CD14-positive monocyte (primary cell): Measurements from ENCODE around the gene C3AR1. TPM values are rescaled to one million over a fixed set of nuclear protein-coding genes. Genes with fewer than 3 reads are reported as not detected.

Source experiments
- DNase-seq, 3 donors: peaks; one replicate each; pipeline ENCODE4 v3.0.0-alpha.2; 2011 to 2022
- H2AFZ ChIP-seq: 2 replicates; pipeline ENCODE4 v1.6.0; 2012; ENCODE audit warnings: mild to moderate bottlenecking, low read depth, low read length, inconsistent platforms; ENCODE audit not compliant: insufficient read depth, poor library complexity, severe bottlenecking
- H3K27ac ChIP-seq, 2 donors: 1 replicate in 1 of 2; 2 replicates in 1 of 2; pipeline ENCODE4 v1.5.1; 2012 to 2013; ENCODE audit warnings: low read length in 2 of 2, control low read depth in 1 of 2, inconsistent platforms in 1 of 2, low read depth in 1 of 2, mild to moderate bottlenecking in 1 of 2
- H3K27me3 ChIP-seq, 2 donors: one replicate each; pipeline versions ENCODE4 v1.6.0 to v1.6.1; 2011 to 2013; ENCODE audit warnings: low read length in 2 of 2; ENCODE audit not compliant: control insufficient read depth in 2 of 2, insufficient read depth in 2 of 2
- H3K36me3 ChIP-seq, 2 donors: replicated peaks in 1 of 2; 1 replicate in 1 of 2; 2 replicates in 1 of 2; pipeline versions ENCODE4 v1.5.1 to v1.6.1; 2012 to 2013; ENCODE audit warnings: low read length in 2 of 2, control low read depth in 1 of 2, inconsistent platforms in 1 of 2, mild to moderate bottlenecking in 1 of 2; ENCODE audit not compliant: insufficient read depth in 2 of 2, control insufficient read depth in 1 of 2
- H3K4me1 ChIP-seq, 2 donors: 1 replicate in 1 of 2; 2 replicates in 1 of 2; pipeline versions ENCODE4 v1.5.1 to v1.6.1; 2012 to 2013; ENCODE audit warnings: low read length in 2 of 2, control low read depth in 1 of 2, inconsistent platforms in 1 of 2, mild to moderate bottlenecking in 1 of 2, moderate library complexity in 1 of 2; ENCODE audit not compliant: insufficient read depth in 2 of 2, control insufficient read depth in 1 of 2
- H3K4me2 ChIP-seq: replicated peaks from 2 replicates; pipeline ENCODE3; 2012; ENCODE audit warnings: low read length, moderate library complexity, mild to moderate bottlenecking; ENCODE audit not compliant: poor library complexity, severe bottlenecking; ENCODE audit errors: extremely low read depth
- H3K4me3 ChIP-seq, 3 experiments: fragments of 200-600 bp in 1 of 3; sonication (generic) in 1 of 3; replicated peaks in 1 of 3; 1 replicate in 2 of 3; 2 replicates in 1 of 3; pipeline ENCODE4 v1.5.1; 2011 to 2013; ENCODE audit warnings: low read length in 3 of 3, mild to moderate bottlenecking in 3 of 3, control low read depth in 2 of 3, low read depth in 2 of 3, inconsistent platforms in 1 of 3, moderate library complexity in 1 of 3
- H3K79me2 ChIP-seq: 2 replicates; pipeline ENCODE4 v1.6.0; 2012; ENCODE audit warnings: mild to moderate bottlenecking, control low read depth, inconsistent platforms, low read length, moderate library complexity; ENCODE audit not compliant: insufficient read depth
- H3K9ac ChIP-seq: 2 replicates; pipeline ENCODE4 v1.6.0; 2017; ENCODE audit warnings: low read length, mild to moderate bottlenecking; ENCODE audit not compliant: insufficient read depth, poor library complexity, severe bottlenecking
- H3K9me3 ChIP-seq, 2 donors: replicated peaks in 1 of 2; 1 replicate in 1 of 2; 2 replicates in 1 of 2; pipeline versions ENCODE4 v1.5.1 to v1.6.1; 2012 to 2013; ENCODE audit warnings: low read length in 2 of 2, control low read depth in 1 of 2; ENCODE audit not compliant: control insufficient read depth in 1 of 2, insufficient read depth in 1 of 2
- H4K20me1 ChIP-seq: 2 replicates; pipeline ENCODE4 v1.6.0; 2012; ENCODE audit warnings: mild to moderate bottlenecking, low read length, control low read depth, moderate library complexity; ENCODE audit not compliant: insufficient read depth
- H3K27ac Mint-ChIP-seq, 7 donors: one replicate each; pipeline ENCODE4 v1.8.0; 2020; ENCODE audit warnings: mild to moderate bottlenecking in 7 of 7, mixed read lengths in 7 of 7, moderate library complexity in 6 of 7, inconsistent platforms in 2 of 7
- H3K27me3 Mint-ChIP-seq, 3 donors: one replicate each; pipeline ENCODE4 v1.8.0; 2021 to 2022; ENCODE audit warnings: low read depth in 3 of 3, mild to moderate bottlenecking in 3 of 3, mixed read lengths in 3 of 3, moderate library complexity in 3 of 3, inconsistent platforms in 1 of 3
- H3K36me3 Mint-ChIP-seq, 2 donors: one replicate each; pipeline ENCODE4 v1.8.0; 2020; ENCODE audit warnings: mixed read lengths in 2 of 2, inconsistent platforms in 1 of 2, mild to moderate bottlenecking in 1 of 2
- H3K4me1 Mint-ChIP-seq: one replicate; pipeline ENCODE4 v1.8.0; 2020; ENCODE audit warnings: mild to moderate bottlenecking, mixed read lengths
- H3K4me3 Mint-ChIP-seq, 2 donors: one replicate each; pipeline ENCODE4 v1.8.0; 2020; ENCODE audit warnings: mild to moderate bottlenecking in 2 of 2, mixed read lengths in 2 of 2, moderate library complexity in 1 of 2
- H3K9me3 Mint-ChIP-seq, 7 donors: one replicate each; pipeline ENCODE4 v1.8.0; 2020 to 2022; ENCODE audit warnings: mixed read lengths in 7 of 7, mild to moderate bottlenecking in 6 of 7, moderate library complexity in 6 of 7, inconsistent platforms in 2 of 7
- CTCF ChIP-seq: fragments of 200-600 bp; IDR thresholded peaks from one replicate; pipeline ENCODE4 v1.8.0; 2022; ENCODE audit warnings: antibody characterized with exemption, mild to moderate bottlenecking
- WGBS: methylation state at CpG from one replicate; pipeline ENCODE4 v1.1.5; 2013; ENCODE audit warnings: missing lambda C conversion rate; ENCODE audit not compliant: insufficient coverage; 5-methylcytosine and 5-hydroxymethylcytosine counted together
- intact Hi-C, 2 donors: fragments of 100-400 bp; cut with micrococcal nuclease; formaldehyde crosslinking; loops; one replicate each; pipeline versions ENCODE4 v1.15.0 to v1.15.1; 2023
- polyA plus RNA-seq, 3 donors: library from polyadenylated mRNA; depleted of rRNA in 1 of 3; unstranded in 2 of 3; stranded (reverse) in 1 of 3; fragments of 300-500 nt in 2 of 3; fragments of >200 nt in 1 of 3; fragmentation: Illumina TruSeq in 2 of 3; gene quantifications; 1 replicate in 2 of 3; 2 replicates in 1 of 3; pipeline ENCODE4 v1.2.3, GENCODE V29; 2012 to 2021

The C3AR1 gene
- polyA plus RNA-seq, 3 donors, result 60.7 to 222 (median 67.3) TPM

- TF ChIP-seq CTCF, result no peak
- WGBS, result no CpG with 5 or more reads among the region's 6 CpGs
- peak overlapping the region in 2 of 3 experiments; percentile 40 to 60 for H3K4me3 ChIP-seq
- Mint-ChIP-seq H3K9me3 (no peaks in the 10 kb centered on the region), H3K27me3 (no peaks in the 10 kb centered on the region), H3K27ac (peak overlapping the region; percentile 94 to 99 (median 95)), H3K4me1 (peaks cover 78% of the 10 kb centered on the region), H3K4me3 (peak overlapping the region; percentile 65 to 83), H3K36me3 (peaks cover 43 to 55% of the 10 kb centered on the region in 2 donors)
- H3K36me3 ChIP-seq, result peaks cover 2 to 21% of the 10 kb centered on the region in 2 donors
- no peak overlapping the region for H2AFZ ChIP-seq
- H4K20me1 ChIP-seq, result no peaks in the 10 kb centered on the region
- peak in 2 of 3 donors; percentile 46 to 59 for DNase-seq
- peaks cover 26% of the 10 kb centered on the region for H3K79me2 ChIP-seq
- H3K27me3 ChIP-seq, result no peaks in the 10 kb centered on the region
- peak overlapping the region; percentile 80 to 93 for H3K27ac ChIP-seq
- H3K4me1 ChIP-seq, result peaks cover 68 to 93% of the 10 kb centered on the region in 2 donors
- intact Hi-C loops, result loop anchor here in 1 of 2 donors (1.0 kb wide), 1 partner anchor 8 kb away; the partner anchor contains the start of gene C3AR1
- H3K9me3 ChIP-seq, result no peaks in the 10 kb centered on the region
- H3K9ac ChIP-seq, result peak overlapping the region; percentile 55
- H3K4me2 ChIP-seq, result peak overlapping the region; percentile 70
Measured at GRCh38 chr12:8058506-8058905, 7.7 kb downstream of the C3AR1 start.

- Histone ChIP-seq H4K20me1 (no peaks in the 10 kb centered on the region), H3K27ac (peak overlapping the region; percentile 80 to 93), H3K36me3 (peaks cover 2 to 21% of the 10 kb centered on the region in 2 donors), H3K79me2 (peaks cover 21% of the 10 kb centered on the region), H2AFZ (no peak overlapping the region), H3K4me1 (peaks cover 69 to 93% of the 10 kb centered on the region in 2 donors), H3K4me2 (peak overlapping the region; percentile 70), H3K27me3 (no peaks in the 10 kb centered on the region), H3K9me3 (no peaks in the 10 kb centered on the region), H3K9ac (peak overlapping the region; percentile 55), H3K4me3 (peak overlapping the region in 2 of 3 experiments; percentile 40 to 60)
- Mint-ChIP-seq H3K27me3 (no peaks in the 10 kb centered on the region), H3K36me3 (peaks cover 40 to 50% of the 10 kb centered on the region in 2 donors), H3K9me3 (no peaks in the 10 kb centered on the region), H3K4me1 (peaks cover 79% of the 10 kb centered on the region), H3K4me3 (peak overlapping the region; percentile 65 to 83), H3K27ac (peak overlapping the region; percentile 94 to 99 (median 95))
- WGBS, result no CpG with 5 or more reads among the region's 4 CpGs
- peak; percentile 89 to 97 (median 96) for DNase-seq
- no peak for TF ChIP-seq CTCF
- intact Hi-C loops, result loop anchor here in 1 of 2 donors (1.0 kb wide), 1 partner anchor 8 kb away; the partner anchor contains the start of gene C3AR1
Measured at GRCh38 chr12:8057839-8058238, 8.3 kb downstream of the C3AR1 start.
